Measurements from ENCODE around the gene ACTR6. TPM values are rescaled to one million over a fixed set of nuclear protein-coding genes. Genes with fewer than 3 reads are reported as not detected.
A peak's percentile ranks its signal among the peaks of the same experiment; 100 is the strongest.
"Not testable (repeated sequence)": the region's sequence is repeated elsewhere in the genome, so short reads cannot be mapped to it uniquely, and the experiment has no call there.

ACTR6 gene
- total RNA-seq, 2 experiments from 2014 or later = 29.5 to 34.8 TPM

- no peak for DNase-seq
- peak; percentile 55 for ATAC-seq
- ChIA-PET CTCF (interaction anchor here (0.6 to 1.3 kb wide), 2 partner anchors 97 to 175 kb away, joined by 3 to 7 read pairs; no protein-coding TSS in a partner anchor), POLR2A (no interaction called here)
- Mint-ChIP-seq H3K4me1 (ENCODE audit: low read depth) (no peaks in the 10 kb centered on the region), H3K9me3 (ENCODE audit: insufficient read depth) (no peaks in the 10 kb centered on the region), H3K4me3 (no peak overlapping the region), H3K36me3 (ENCODE audit: low read depth) (peaks cover 7% of the 10 kb centered on the region), H3K27ac (no peak overlapping the region), H3K27me3 (ENCODE audit: low read depth) (no peaks in the 10 kb centered on the region)
These were observed 28.5 kb downstream of the ACTR6 start for GRCh38 chr12:100229036-100229635.

- Mint-ChIP-seq H3K27me3 (ENCODE audit: low read depth) (no peaks in the 10 kb centered on the region), H3K36me3 (ENCODE audit: low read depth) (peaks cover 7% of the 10 kb centered on the region), H3K4me3 (no peak overlapping the region), H3K27ac (no peak overlapping the region), H3K4me1 (ENCODE audit: low read depth) (no peaks in the 10 kb centered on the region), H3K9me3 (ENCODE audit: insufficient read depth) (no peaks in the 10 kb centered on the region)
- CTCF ChIA-PET = interaction anchor here (1.3 kb wide), 1 partner anchor 175 kb away, joined by 7 read pairs; no protein-coding TSS in a partner anchor
- ATAC-seq (no peak), DNase-seq (no peak)
- POLR2A ChIA-PET = no interaction called here
These were observed 29.3 kb downstream of the ACTR6 start for GRCh38 chr12:100229876-100230275.

- DNase-seq; H3K4me3 Mint-ChIP-seq; H3K36me3 Mint-ChIP-seq (ENCODE audit: low read depth); H3K4me1 Mint-ChIP-seq (ENCODE audit: low read depth); ATAC-seq; H3K27ac Mint-ChIP-seq; H3K9me3 Mint-ChIP-seq (ENCODE audit: insufficient read depth); H3K27me3 Mint-ChIP-seq (ENCODE audit: low read depth); POLR2A ChIA-PET: not testable (repeated sequence)
- CTCF ChIA-PET = interaction anchor here (1.1 kb wide), 1 partner anchor 8 kb away, joined by 3 read pairs; no protein-coding TSS in a partner anchor
These were observed 31.3 kb downstream of the ACTR6 start for GRCh38 chr12:100231873-100232272.

- no peaks in the 10 kb centered on the region for H3K9me3 Mint-ChIP-seq (ENCODE audit: insufficient read depth)
- no peaks in the 10 kb centered on the region for H3K36me3 Mint-ChIP-seq (ENCODE audit: low read depth)
- ATAC-seq = no peak
- no peak overlapping the region for H3K4me3 Mint-ChIP-seq
- no peak for DNase-seq
- ChIA-PET POLR2A (interaction anchor here (0.6 kb wide), 1 partner anchor 47 kb away, joined by 3 read pairs; no protein-coding TSS in a partner anchor), CTCF (interaction anchor here (1.1 to 3.1 kb wide), 8 partner anchors 8 to 320 kb away, joined by 3 to 24 read pairs (median 4); partner anchors contain the start of genes DEPDC4 and SCYL2)
- no peak overlapping the region for H3K27ac Mint-ChIP-seq
- H3K27me3 Mint-ChIP-seq (ENCODE audit: low read depth) = no peaks in the 10 kb centered on the region
- H3K4me1 Mint-ChIP-seq (ENCODE audit: low read depth) = no peaks in the 10 kb centered on the region
These were observed 33.6 kb downstream of the ACTR6 start for GRCh38 chr12:100234166-100234565.

GRCh38 chr12:100234591-100235304 is 34.1 kb downstream of the ACTR6 start:
- Mint-ChIP-seq H3K4me1 (ENCODE audit: low read depth) (no peaks in the 10 kb centered on the region), H3K27ac (no peak overlapping the region), H3K36me3 (ENCODE audit: low read depth) (no peaks in the 10 kb centered on the region), H3K27me3 (ENCODE audit: low read depth) (no peaks in the 10 kb centered on the region), H3K9me3 (ENCODE audit: insufficient read depth) (no peaks in the 10 kb centered on the region), H3K4me3 (no peak overlapping the region)
- peak; percentile 26 for DNase-seq
- ATAC-seq = no peak
- ChIA-PET POLR2A (interaction anchor here (1.0 kb wide), 1 partner anchor 319 kb away, joined by 3 read pairs; no protein-coding TSS in a partner anchor), CTCF (interaction anchor here (1.1 to 3.1 kb wide), 8 partner anchors 9 to 320 kb away, joined by 3 to 24 read pairs (median 4); partner anchors contain the start of genes DEPDC4 and SCYL2)

- ChIA-PET CTCF (no interaction called here), POLR2A (no interaction called here)
- no peak overlapping the region for H3K27ac Mint-ChIP-seq
- H3K9me3 Mint-ChIP-seq (ENCODE audit: insufficient read depth) = no peaks in the 10 kb centered on the region
- H3K4me1 Mint-ChIP-seq (ENCODE audit: low read depth) = no peaks in the 10 kb centered on the region
- no peak overlapping the region for H3K4me3 Mint-ChIP-seq
- ATAC-seq = no peak
- H3K27me3 Mint-ChIP-seq (ENCODE audit: low read depth) = no peaks in the 10 kb centered on the region
- no peaks in the 10 kb centered on the region for H3K36me3 Mint-ChIP-seq (ENCODE audit: low read depth)
- DNase-seq = no peak
These were observed 38.2 kb downstream of the ACTR6 start for GRCh38 chr12:100238801-100239200.

GRCh38 chr12:100239589-100239988 is 39.0 kb downstream of the ACTR6 start:
- Mint-ChIP-seq H3K27ac (no peak overlapping the region), H3K36me3 (ENCODE audit: low read depth) (no peaks in the 10 kb centered on the region), H3K27me3 (ENCODE audit: low read depth) (no peaks in the 10 kb centered on the region), H3K4me3 (no peak overlapping the region), H3K9me3 (ENCODE audit: insufficient read depth) (no peaks in the 10 kb centered on the region), H3K4me1 (ENCODE audit: low read depth) (no peaks in the 10 kb centered on the region)
- ATAC-seq = no peak
- DNase-seq = no peak
- ChIA-PET POLR2A (no interaction called here), CTCF (no interaction called here)

- no peaks in the 10 kb centered on the region for H3K9me3 Mint-ChIP-seq (ENCODE audit: insufficient read depth)
- H3K4me3 Mint-ChIP-seq = no peak overlapping the region
- no peak for DNase-seq
- no peaks in the 10 kb centered on the region for H3K27me3 Mint-ChIP-seq (ENCODE audit: low read depth)
- H3K36me3 Mint-ChIP-seq (ENCODE audit: low read depth) = no peaks in the 10 kb centered on the region
- no peak for ATAC-seq
- CTCF ChIA-PET = no interaction called here
- no peak overlapping the region for H3K27ac Mint-ChIP-seq
- no peaks in the 10 kb centered on the region for H3K4me1 Mint-ChIP-seq (ENCODE audit: low read depth)
- POLR2A ChIA-PET = no interaction called here
These were observed 42.5 kb downstream of the ACTR6 start for GRCh38 chr12:100243137-100243536.

- Mint-ChIP-seq H3K4me1 (ENCODE audit: low read depth) (no peaks in the 10 kb centered on the region), H3K27me3 (ENCODE audit: low read depth) (no peaks in the 10 kb centered on the region), H3K4me3 (no peak overlapping the region), H3K9me3 (ENCODE audit: insufficient read depth) (no peaks in the 10 kb centered on the region), H3K27ac (no peak overlapping the region), H3K36me3 (ENCODE audit: low read depth) (no peaks in the 10 kb centered on the region)
- ATAC-seq = no peak
- ChIA-PET POLR2A (no interaction called here), CTCF (interaction anchor here (0.5 kb wide), 1 partner anchor 93 kb away, joined by 3 read pairs; no protein-coding TSS in a partner anchor)
- DNase-seq = no peak
These were observed 47.1 kb downstream of the ACTR6 start for GRCh38 chr12:100247765-100248164.

- no peak for DNase-seq
- Mint-ChIP-seq H3K36me3 (ENCODE audit: low read depth) (no peaks in the 10 kb centered on the region), H3K27ac (no peak overlapping the region), H3K9me3 (ENCODE audit: insufficient read depth) (no peaks in the 10 kb centered on the region), H3K27me3 (ENCODE audit: low read depth) (no peaks in the 10 kb centered on the region), H3K4me1 (ENCODE audit: low read depth) (no peaks in the 10 kb centered on the region), H3K4me3 (no peak overlapping the region)
- ChIA-PET POLR2A (no interaction called here), CTCF (interaction anchor here (1.1 kb wide), 1 partner anchor 14 kb away, joined by 5 read pairs; no protein-coding TSS in a partner anchor)
- ATAC-seq = no peak
These were observed 48.3 kb downstream of the ACTR6 start for GRCh38 chr12:100248886-100249285.

GRCh38 chr12:100249941-100250340 is 49.3 kb downstream of the ACTR6 start:
- CTCF ChIA-PET = no interaction called here
- no peak overlapping the region for H3K27ac Mint-ChIP-seq
- POLR2A ChIA-PET = no interaction called here
- ATAC-seq = no peak
- no peak overlapping the region for H3K4me3 Mint-ChIP-seq
- no peak for DNase-seq
- H3K4me1 Mint-ChIP-seq (ENCODE audit: low read depth) = no peaks in the 10 kb centered on the region
- no peaks in the 10 kb centered on the region for H3K36me3 Mint-ChIP-seq (ENCODE audit: low read depth)
- H3K27me3 Mint-ChIP-seq (ENCODE audit: low read depth) = no peaks in the 10 kb centered on the region
- no peaks in the 10 kb centered on the region for H3K9me3 Mint-ChIP-seq (ENCODE audit: insufficient read depth)

- ATAC-seq (no peak), DNase-seq (no peak)
- no peaks in the 10 kb centered on the region for H3K9me3 Mint-ChIP-seq (ENCODE audit: insufficient read depth)
- ChIA-PET POLR2A (interaction anchor here (0.5 kb wide), 1 partner anchor 86 kb away, joined by 3 read pairs; no protein-coding TSS in a partner anchor), CTCF (no interaction called here)
- H3K36me3 Mint-ChIP-seq (ENCODE audit: low read depth) = no peaks in the 10 kb centered on the region
- no peaks in the 10 kb centered on the region for H3K27me3 Mint-ChIP-seq (ENCODE audit: low read depth)
- no peaks in the 10 kb centered on the region for H3K4me1 Mint-ChIP-seq (ENCODE audit: low read depth)
- no peak overlapping the region for H3K27ac Mint-ChIP-seq
- no peak overlapping the region for H3K4me3 Mint-ChIP-seq
These were observed 51.3 kb downstream of the ACTR6 start for GRCh38 chr12:100251917-100252316.
